HG03066 (cell line): Measurements from ENCODE around the gene IPO8.

Experiments used
- ATAC-seq: cut with Tn5 transposase; IDR thresholded peaks from one replicate; pipeline ENCODE4 v1.9.1; 2021; ENCODE audit warnings: low read depth; ENCODE audit not compliant: unreplicated experiment

IPO8 gene

DNA sequence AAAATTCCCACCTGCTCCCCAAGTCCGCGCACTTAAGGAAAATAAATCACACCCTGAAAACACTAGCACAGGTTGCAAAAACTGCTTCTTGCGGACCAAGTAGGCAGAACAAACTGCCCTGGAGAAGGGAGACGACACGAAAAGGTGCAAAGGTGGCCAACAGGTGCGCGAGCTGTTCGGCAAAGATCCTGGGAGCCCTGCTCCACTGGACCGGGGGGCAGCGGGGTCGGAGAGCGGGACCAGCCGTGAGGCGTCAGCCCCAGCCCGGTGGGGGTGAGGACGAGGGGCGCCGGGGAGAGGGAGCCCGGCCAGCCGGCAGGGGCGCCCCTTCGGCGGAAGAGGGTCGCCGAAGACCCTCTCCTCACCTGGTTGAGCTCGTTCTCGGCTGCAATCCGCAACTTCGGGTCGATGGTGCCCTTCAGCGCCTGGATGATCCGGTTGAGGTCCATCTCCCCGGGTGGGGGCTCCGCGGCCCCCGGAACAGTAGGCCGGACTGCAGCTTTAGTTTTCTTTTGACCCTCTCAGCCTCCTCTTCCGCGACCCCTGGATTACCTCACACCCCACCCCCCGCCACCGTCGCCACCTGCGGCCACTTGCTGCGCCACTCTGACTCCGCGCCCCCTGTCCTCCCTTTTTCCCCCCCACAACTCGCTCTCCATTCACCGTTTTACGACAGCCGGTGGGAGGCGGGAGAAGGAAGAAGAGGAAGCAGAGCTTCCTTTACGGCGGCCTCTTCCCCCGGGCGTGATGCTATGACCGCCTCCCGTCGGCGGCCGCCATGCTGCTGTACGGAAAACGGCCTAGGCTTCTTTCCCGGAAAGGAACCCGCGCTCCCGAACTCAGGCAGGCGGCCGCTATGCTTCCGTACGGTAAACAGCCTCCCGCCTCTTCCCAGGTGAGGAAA is at the start of gene IPO8:
IPO8 (minus strand) TSS at position 671 of the 904 bp plus-strand sequence; CDS start at position 449, 222 bp downstream.
- peak; percentile 79 for ATAC-seq

DNA sequence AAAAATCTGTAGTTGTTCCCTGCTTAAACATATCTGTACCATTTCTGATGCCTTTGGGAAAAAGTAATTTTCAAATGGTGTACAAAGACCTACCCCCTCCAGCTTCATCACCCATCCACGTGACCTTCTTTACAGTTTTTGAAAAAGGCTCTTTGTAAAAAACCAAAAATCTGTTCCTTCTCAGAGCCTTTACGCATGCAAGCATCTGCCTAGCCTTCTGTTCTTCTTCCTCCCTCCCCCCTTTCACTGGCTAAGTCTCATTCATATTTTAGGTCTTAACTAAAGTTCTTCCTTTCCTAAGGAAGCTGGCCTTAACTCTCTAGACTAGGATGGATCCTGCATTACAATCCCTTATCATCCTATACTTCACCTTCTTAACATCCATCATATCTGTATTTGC is 48.7 kb upstream of the IPO8 start:
- no peak for ATAC-seq

DNA sequence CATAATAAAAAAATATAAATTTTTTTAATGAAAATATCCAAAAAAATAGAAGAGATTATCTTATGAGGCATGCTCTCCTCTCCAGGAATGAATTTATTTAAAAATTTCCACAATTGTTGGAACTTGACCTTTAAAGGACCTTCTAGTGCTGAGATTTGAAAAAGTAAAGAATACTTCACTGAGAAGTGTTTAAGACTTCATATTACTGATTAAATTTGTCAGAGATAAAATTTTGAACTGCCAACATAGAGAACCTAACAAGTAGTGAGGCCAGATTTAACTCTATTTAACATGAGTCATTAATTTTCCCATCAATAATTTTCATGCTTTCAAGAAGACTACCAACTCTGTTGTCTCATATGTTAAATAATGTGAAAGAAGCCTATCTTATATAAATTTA is 44.6 kb upstream of the IPO8 start:
- no peak for ATAC-seq

DNA sequence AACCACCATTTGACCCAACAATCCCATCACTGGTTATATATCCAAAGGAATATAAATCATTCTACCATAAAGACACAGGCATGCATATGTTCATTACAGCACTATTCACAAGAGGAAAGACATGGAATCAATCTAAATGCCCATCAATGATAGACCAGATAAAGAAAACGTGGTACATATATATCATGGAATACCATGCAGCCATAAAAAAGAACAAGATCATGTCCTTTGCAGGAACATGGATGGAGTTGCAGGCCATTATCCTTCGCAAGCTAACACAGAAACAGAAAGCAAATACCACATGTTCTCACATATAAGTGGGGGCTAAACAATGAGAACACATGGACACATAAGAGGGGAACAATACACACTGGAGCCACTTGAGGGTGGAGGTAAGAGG is 43.4 kb upstream of the IPO8 start:
- ATAC-seq = no peak

DNA sequence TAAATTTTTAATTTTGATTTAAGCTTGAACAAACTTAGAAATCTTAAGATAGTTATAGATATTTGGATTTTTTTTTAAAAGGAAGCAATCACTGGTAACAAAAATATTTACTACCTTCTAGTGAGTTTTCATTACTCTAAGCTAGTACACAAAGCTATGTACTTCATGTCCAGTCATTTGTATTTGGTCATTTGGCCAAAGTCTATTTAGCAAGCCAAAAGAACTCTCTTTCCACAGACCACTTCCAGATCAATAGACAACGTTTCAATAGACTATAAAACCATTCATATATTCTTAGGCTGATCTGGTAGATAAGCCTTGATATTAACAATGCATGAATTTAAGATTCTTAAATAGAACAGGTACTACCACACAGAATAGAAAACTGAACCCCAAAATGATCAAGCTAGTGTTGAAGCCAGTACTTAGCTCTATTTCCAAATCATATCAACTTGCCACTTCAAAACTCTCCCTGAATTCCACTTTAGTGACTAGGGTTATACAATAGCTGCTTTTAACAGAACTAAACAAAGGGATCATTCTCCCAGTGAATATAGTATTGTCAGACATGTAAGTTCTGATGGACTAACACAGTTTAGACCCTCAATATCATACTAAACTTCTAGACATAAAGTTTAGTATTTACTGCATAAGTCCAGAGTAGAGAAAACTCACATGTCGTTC is 37.4 kb upstream of the IPO8 start:
- ATAC-seq = no peak

DNA sequence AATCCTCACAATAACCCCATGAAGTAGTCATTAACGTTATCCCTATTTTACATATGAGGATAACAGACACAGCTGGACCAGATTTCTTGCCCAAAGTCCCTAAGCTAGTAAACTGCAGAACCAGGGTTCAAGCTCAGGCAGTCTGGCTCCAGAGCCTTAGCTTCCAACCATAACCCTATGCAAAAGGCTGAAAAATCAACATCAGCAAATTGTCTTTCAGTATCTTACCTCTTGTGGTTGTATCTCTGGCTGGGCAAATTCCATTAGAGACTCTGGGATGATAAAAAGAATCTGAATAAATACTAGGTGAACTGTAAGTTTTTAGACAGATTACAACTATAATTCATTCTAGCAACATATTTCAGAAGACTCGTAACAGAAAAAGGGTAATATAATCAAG is 34.3 kb upstream of the IPO8 start:
- no peak for ATAC-seq

DNA sequence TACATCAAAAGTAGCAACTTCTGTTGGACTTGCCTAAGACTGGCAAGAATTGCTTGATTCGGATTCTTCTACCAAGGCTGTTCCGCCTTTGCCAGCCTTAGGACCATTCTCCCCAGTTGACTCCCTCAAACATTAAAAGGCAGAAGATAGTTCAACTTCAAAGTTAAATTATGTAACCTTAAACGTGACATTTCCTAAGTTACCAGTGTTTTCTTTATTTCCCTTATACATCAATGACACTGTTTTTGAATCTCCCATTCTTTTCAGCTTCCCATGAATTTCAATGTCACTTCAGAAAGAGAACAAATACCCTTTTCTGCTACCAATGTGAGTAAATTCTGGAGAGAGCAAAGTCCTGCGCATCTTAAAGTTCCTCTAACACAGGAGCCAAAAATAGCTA is 33.9 kb upstream of the IPO8 start:
- ATAC-seq = no peak

DNA sequence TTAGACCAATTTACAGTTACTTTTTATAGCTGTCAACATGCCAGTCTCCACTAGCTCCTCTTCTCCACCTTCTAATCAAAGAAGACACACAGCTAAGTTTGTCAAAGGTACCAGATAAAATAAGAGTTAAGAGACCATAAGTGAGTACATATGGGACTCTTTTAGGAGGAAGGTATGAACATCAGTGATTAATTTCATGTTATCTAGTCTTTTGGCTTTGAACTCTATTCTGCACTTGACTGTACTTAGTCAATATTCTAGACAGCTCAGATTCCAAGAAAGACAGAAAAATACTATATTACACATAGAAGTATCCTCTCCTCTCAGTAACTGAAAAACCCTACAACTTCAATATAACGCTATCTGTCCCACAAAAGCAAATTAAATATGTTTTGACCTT is 31.0 kb upstream of the IPO8 start:
- no peak for ATAC-seq

DNA sequence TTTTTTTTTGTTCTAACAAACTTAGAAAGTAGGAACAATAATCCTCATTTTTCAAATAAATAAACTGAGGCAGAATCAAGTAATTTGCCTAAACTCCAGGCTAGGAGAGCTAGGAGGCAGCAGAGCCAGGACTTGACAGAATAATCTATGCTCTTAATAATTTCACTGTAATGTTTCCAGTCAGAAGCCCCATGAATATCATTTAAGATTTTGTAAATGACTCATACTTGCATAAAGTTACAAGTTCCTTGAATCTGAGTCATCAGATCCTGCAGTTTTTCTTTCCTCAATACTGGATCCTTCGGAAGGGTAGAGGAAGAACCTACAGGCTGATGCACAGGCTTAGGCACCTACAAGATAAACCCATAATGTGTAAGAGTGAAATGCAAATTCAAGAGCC is 30.1 kb upstream of the IPO8 start:
- no peak for ATAC-seq

DNA sequence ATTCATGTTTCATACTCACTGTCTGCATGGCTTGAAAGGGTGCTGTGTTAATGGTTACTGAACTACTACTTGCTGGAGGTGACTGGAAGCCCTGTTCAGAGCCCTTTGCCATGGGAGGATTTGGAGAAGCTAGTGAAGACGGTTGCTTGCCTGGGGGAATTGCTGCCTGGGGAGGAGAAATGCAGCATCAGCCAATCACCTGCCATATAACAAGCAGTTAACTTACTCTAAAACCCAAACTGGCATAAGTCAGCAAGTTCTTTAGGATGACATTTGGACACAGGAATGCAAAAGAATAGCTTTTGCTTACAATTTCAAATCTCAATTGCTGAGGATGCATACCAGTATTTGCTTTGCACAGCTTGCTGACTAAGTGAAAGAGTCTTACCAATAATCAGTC is 23.4 kb upstream of the IPO8 start:
- ATAC-seq = no peak

DNA sequence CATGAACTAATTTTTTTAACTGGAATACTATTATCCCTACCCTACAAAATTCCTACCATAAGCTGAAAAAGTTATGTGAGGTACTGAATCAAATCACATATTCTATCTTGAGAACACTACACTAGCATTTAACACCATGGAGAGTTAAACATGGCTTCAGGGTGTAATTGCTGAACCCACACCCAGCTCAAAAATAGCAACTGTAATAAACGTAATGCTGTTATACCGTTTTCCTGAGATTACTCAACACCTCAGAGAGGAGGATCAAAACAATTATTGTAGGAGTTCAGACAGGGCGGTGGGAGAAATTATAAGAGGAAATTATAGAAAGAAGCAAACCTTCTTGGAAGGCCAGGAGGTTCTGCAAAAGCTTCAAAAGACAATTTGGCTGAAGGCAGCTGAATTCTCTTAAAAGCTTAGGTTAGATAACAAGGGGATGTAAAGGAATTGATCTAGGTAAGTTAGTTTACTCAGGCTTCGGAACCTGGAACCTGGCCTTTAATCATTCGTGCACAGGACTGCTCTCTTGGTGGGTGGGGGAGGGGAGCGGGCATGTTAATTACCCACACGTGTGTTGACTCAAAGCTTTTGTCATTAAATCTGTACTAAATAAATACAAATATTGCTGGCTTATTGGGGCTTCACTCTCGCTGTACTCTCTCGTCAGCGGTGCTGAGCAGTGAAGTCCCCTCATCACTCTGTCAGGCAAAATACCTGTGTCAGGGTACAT is 12.1 kb upstream of the IPO8 start:
- ATAC-seq = no peak

DNA sequence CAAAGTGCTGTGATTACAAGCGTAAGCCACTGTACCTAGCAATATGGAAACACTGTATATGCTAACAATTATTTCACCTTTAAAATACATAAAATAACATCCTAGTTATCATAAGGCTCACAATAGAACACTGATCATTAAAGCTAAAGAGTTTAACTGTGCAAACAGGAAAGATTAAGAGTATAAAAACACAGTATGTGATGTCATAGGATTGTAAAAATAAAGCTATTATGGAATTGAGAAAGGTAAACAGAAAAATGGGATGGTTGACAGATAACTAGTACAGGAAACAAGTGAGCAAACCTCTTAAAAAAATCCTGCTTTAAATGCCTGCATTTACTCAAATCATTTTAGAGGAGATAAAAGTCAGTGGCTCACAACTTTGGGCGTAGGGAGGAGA is 10.8 kb upstream of the IPO8 start:
- no peak for ATAC-seq

DNA sequence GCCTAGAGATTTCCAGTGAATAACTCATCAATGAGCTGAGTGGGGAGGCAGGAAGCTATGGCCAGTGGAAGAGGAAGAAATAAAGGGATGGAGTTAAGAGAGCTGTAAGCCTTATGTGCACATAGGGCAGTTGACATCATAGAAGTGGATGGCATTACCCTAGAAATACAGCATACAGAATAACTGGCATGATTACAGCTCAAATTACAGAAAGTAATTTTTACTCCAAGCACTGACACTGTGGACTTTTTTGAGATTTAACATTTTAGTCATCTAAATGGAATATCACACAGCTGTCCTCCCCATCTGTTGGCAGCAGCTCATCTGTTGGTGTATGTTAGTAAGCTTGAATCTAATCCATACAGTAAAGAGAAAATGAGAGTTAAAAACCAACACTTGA is 5.4 kb upstream of the IPO8 start:
- no peak for ATAC-seq

DNA sequence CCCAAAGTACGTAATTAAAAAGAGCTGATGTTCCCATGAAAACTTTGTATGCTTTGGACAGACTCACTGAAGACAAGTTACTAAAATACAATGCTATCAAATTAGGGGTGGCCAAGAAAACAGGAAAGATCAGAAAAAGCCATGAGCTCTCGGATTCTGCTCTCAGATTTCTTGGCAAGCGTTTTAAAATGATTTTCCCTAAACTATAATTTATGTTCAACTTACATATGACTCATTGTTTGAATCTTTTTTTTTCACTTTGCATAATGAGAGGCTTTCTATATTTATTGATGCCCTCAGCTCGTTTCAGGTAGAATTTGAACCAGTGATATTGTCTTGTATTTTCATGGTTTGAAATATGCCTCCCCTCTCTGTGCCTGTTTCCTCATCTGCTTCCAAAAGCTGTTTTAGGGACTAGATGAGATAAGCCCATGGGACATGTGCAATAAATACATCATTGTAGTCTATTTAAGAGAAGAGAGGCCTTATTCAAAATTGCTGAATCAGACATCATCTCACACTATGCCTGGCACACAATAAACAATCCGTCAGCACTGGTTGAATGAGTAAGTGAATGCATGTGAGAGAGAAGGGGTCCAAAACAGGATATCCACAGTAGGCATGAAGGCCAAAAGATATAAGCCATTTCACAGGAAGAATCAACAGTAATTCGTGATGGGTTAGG is 4.7 kb upstream of the IPO8 start:
- no peak for ATAC-seq

DNA sequence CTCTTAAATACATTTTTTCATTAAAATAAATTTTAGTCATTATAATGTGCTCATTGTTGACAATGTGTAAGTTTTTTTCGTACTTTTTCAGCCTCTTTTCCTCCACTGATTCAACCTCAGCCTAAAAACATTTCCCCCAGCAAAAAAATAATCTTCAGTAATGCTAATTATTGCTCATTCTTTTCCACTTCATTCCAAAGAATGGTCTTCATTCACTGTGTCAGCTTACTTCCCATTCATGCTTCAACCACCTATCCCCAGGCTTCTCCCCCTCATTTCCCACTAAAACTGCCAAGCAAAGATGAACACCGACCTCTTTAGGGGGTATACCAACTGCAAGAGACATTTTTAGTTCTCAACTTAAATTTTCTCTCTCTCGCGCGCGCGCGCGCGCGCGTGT is 2.7 kb upstream of the IPO8 start:
- ATAC-seq = no peak

DNA sequence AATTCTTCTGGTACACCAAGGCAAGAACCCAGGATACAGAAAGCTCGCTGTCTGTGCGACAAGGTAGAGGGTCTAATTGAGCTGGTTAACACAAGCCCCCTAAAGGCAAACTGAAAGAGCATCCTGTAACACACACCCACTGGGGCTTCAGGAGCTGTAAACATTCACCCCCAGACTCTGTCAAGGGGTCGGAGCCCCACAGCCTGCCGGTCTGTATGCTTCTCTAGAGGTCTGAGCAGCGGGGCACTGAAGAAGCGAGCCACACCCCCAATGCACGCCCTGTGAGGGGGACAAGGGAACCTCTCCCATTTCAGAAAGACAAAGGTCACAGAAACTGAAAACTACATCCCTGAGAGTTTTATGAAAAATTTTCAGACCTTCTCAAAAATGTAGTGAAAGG is 1.3 kb upstream of the IPO8 start:
- ATAC-seq = no peak

DNA sequence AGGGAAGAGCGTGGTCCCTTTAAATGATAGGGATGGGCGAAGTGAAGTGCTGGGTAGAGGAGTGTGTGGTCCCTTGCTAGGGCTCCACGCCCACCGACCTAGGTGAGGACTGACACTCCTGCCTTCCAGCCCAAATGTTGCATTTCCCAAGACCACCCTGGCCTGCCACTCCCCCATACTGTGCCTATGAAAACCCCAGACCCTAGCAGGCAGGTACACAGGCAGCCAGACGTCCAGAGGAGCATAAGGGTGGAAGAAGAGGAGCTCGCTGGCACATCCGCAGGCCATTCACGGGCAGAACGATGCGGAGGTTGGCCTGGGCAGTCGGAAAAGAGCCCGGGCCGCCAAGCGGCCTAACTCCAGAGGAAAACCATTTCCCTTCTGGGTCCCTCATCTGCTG is 817 bp upstream of the IPO8 start:
- ATAC-seq = no peak

DNA sequence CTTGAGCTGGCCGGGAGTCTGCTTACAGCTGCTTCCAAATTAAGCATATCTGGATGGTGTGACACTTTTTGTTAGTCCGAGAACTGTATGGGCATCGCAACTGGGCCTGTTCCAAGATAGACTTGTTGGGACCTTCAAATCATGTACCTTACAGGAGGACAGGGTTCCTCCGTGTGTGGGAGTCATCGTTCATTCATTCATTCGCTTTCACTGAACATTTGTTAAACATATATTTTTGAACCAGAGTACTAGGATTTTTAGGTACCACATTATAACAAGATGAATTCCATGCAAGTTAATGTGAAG is 387 bp upstream of the IPO8 start:
- peak; percentile 31 for ATAC-seq

DNA sequence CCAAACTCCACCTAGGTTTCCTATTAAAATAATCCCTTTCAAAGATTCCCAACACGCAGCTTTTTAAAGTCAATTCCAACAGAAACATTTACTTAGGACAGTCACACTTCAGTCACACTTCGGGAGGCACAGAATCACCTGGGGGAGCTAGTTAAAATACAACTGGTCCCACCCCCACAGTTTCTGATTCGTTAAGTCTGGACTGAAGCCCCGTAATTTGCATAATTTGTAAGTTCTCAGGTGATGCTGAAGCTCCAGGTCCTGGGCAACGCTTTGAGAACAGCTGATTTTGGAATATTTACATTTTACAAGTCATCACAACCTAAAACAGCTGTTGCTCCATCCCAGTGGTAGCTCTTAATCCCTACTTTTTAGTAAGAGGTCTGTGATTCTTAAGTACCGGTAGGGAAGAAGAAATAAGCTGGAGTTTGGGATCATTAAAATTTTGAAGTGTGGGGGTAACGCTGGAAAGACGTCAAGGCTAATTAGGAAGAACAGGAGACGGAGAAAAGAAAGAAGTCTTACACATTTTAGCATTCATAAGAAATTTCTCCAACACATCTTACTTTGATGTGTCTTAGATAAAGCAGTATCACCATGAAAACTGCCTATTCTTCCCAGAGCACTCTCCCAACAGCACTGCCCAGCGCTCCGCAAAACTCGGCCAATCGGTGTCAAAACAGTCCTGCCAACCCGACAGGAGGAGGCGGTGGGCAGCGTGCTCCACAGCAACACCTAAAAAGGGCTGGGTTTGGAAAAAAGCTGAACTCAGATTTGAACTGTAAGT is 1.1 kb downstream of the IPO8 start:
- ATAC-seq = no peak

DNA sequence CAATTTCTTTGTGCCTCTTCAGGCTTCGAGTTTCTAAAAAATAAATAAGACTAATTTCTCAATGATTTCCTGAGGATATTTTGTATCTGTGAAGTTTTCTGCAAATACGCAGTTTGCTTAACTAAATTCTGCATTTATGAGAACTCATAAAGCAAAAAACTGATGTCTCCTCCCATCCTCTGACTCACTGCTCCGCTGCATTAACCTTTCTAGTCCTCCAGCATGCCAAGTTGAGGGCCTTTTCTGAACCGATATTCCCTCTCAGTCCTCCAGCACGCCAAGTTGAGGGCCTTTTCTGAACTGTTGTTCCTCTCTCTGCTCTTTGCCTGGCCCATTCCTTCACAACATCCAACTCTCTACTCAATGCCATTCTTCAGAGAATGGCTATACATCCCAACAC is 3.2 kb downstream of the IPO8 start:
- ATAC-seq = no peak
